HG03103 (cell line): Measurements from ENCODE around the gene EYS.
"Not testable (repeated sequence)": the region's sequence is repeated elsewhere in the genome, so short reads cannot be mapped to it uniquely, and the experiment has no call there.

Experiments
- ATAC-seq: cut with Tn5 transposase; IDR thresholded peaks from one replicate; pipeline ENCODE4 v1.9.1; 2021; ENCODE audit warnings: low read depth; ENCODE audit not compliant: unreplicated experiment

Gene EYS

GRCh38 chr6:65637289-65638046 lies 69.6 kb downstream of the EYS start:
- no peak for ATAC-seq

GRCh38 chr6:65633501-65633900 lies 73.5 kb downstream of the EYS start:
- ATAC-seq = no peak

- ATAC-seq = no peak
These were observed 75.3 kb downstream of the EYS start for GRCh38 chr6:65631711-65632110.

GRCh38 chr6:65627434-65627999 lies 79.5 kb downstream of the EYS start:
- ATAC-seq = not testable (repeated sequence)

- ATAC-seq = no peak
These were observed 80.0 kb downstream of the EYS start for GRCh38 chr6:65627015-65627414.

GRCh38 chr6:65623566-65623965 lies 83.5 kb downstream of the EYS start:
- ATAC-seq = no peak

- ATAC-seq = no peak
These were observed 96.3 kb downstream of the EYS start for GRCh38 chr6:65610746-65611145.

GRCh38 chr6:65595540-65595939 lies 111.5 kb downstream of the EYS start:
- no peak for ATAC-seq

- no peak for ATAC-seq
These were observed 136.7 kb downstream of the EYS start for GRCh38 chr6:65570340-65570739.

- no peak for ATAC-seq
These were observed 137.5 kb downstream of the EYS start for GRCh38 chr6:65569505-65569904.

- not testable (repeated sequence) for ATAC-seq
These were observed 138.0 kb downstream of the EYS start for GRCh38 chr6:65569056-65569455.

- no peak for ATAC-seq
These were observed 140.9 kb downstream of the EYS start for GRCh38 chr6:65566117-65566516.

- ATAC-seq = no peak
These were observed 149.0 kb downstream of the EYS start for GRCh38 chr6:65558071-65558470.

GRCh38 chr6:65557224-65557623 lies 149.8 kb downstream of the EYS start:
- ATAC-seq = no peak

- no peak for ATAC-seq
These were observed 160.1 kb downstream of the EYS start for GRCh38 chr6:65546894-65547293.

GRCh38 chr6:65545920-65546319 lies 161.1 kb downstream of the EYS start:
- ATAC-seq = no peak

- ATAC-seq = no peak
These were observed 168.4 kb downstream of the EYS start for GRCh38 chr6:65538644-65539043.

- no peak for ATAC-seq
These were observed 169.4 kb downstream of the EYS start for GRCh38 chr6:65537600-65537999.

- ATAC-seq = no peak
These were observed 175.5 kb downstream of the EYS start for GRCh38 chr6:65531533-65531932.

- no peak for ATAC-seq
These were observed 182.8 kb downstream of the EYS start for GRCh38 chr6:65524232-65524631.

- no peak for ATAC-seq
These were observed 201.3 kb downstream of the EYS start for GRCh38 chr6:65505736-65506135.

- no peak for ATAC-seq
These were observed 206.0 kb downstream of the EYS start for GRCh38 chr6:65501045-65501444.
